Mammary epithelial cell (primary cell): ENCODE data around the gene HINT2.

Source experiments
- CTCF ChIP-seq, 2 donors: IDR thresholded peaks in 1 of 2; conservative IDR thresholded peaks in 1 of 2; 2 replicates each; pipeline ENCODE4 v1.5.1; 2011 to 2012; ENCODE audit warnings: inconsistent platforms in 2 of 2, low read length in 2 of 2, mild to moderate bottlenecking in 2 of 2, control low read depth in 1 of 2, low read depth in 1 of 2; ENCODE audit not compliant: insufficient read depth in 1 of 2; ENCODE audit errors: extremely low read depth in 1 of 2
- EZH2 ChIP-seq: IDR thresholded peaks from 2 replicates; pipeline ENCODE4 v1.6.1; 2012; ENCODE audit warnings: low read length, inconsistent platforms, borderline replicate concordance

- TF ChIP-seq CTCF (conservative IDR thresholded peaks at IDR 0.05 in 1 of 2, IDR thresholded peaks at IDR 0.05 in 1 of 2; ENCODE audit: extremely low read depth in 1 of 2, insufficient read depth in 1 of 2, low read depth in 1 of 2, low read length in 2 of 2) (no peak), EZH2 (no peak)
Observed at GRCh38 chr9:35818341-35818740, 3.5 kb upstream of the HINT2 start.
